HG02763 (cell line): ENCODE results near the gene CYS1.

Source experiments
- ATAC-seq: cut with Tn5 transposase; IDR thresholded peaks from one replicate; pipeline ENCODE4 v1.9.1; 2021; ENCODE audit warnings: mild to moderate bottlenecking, moderate library complexity; ENCODE audit not compliant: unreplicated experiment

Gene CYS1

GRCh38 chr2:10073706-10074105 lies 6.5 kb downstream of the CYS1 start:
- no peak for ATAC-seq

GRCh38 chr2:10072656-10073480 lies 7.3 kb downstream of the CYS1 start:
- peak; percentile 79 for ATAC-seq

- no peak for ATAC-seq
Observed at GRCh38 chr2:10071595-10071994, 8.6 kb downstream of the CYS1 start.

GRCh38 chr2:10071176-10071575 lies 9.0 kb downstream of the CYS1 start:
- ATAC-seq = no peak

GRCh38 chr2:10067881-10068280 lies 12.3 kb downstream of the CYS1 start:
- no peak for ATAC-seq

GRCh38 chr2:10067330-10067729 lies 12.9 kb downstream of the CYS1 start:
- ATAC-seq = no peak

- no peak for ATAC-seq
Observed at GRCh38 chr2:10065773-10066055, 14.5 kb downstream of the CYS1 start.

GRCh38 chr2:10064932-10065772 lies 15.1 kb downstream of the CYS1 start:
- no peak for ATAC-seq

GRCh38 chr2:10063566-10063965 lies 16.6 kb downstream of the CYS1 start:
- ATAC-seq = no peak

GRCh38 chr2:10062931-10063365 lies 17.3 kb downstream of the CYS1 start:
- ATAC-seq = no peak

- ATAC-seq = no peak
Observed at GRCh38 chr2:10061221-10061925, 18.8 kb downstream of the CYS1 start.

- ATAC-seq = no peak
Observed at GRCh38 chr2:10059552-10060335, 20.5 kb downstream of the CYS1 start.

- ATAC-seq = no peak
Observed at GRCh38 chr2:10059016-10059351, 21.2 kb downstream of the CYS1 start.

- no peak for ATAC-seq
Observed at GRCh38 chr2:10058251-10059015, 21.8 kb downstream of the CYS1 start.

- ATAC-seq = no peak
Observed at GRCh38 chr2:10057231-10058107, 22.7 kb downstream of the CYS1 start.

- no peak for ATAC-seq
Observed at GRCh38 chr2:10056439-10056838, 23.8 kb downstream of the CYS1 start.

GRCh38 chr2:10054976-10055375 lies 25.2 kb downstream of the CYS1 start:
- no peak for ATAC-seq

GRCh38 chr2:10054424-10054823 lies 25.8 kb downstream of the CYS1 start:
- no peak for ATAC-seq

GRCh38 chr2:10053351-10053750 lies 26.9 kb downstream of the CYS1 start:
- no peak for ATAC-seq
